Lower leg skin (tissue), 4 donors: ENCODE measurements around the gene ST6GALNAC5. TPM values are rescaled to one million over a fixed set of nuclear protein-coding genes. Genes with fewer than 3 reads are reported as not detected.

Source experiments
- DNase-seq, 2 donors: peaks; one replicate each; pipeline ENCODE4 v3.0.0-alpha.2; 2019; ENCODE audit warnings: low spot score in 2 of 2
- H3K4me3 ChIP-seq: fragments of 200-600 bp; sonication (generic); 2 replicates; pipeline ENCODE4 v1.5.1; 2017; ENCODE audit warnings: mild to moderate bottlenecking, low read depth; ENCODE audit not compliant: poor library complexity, severe bottlenecking
- CTCF ChIP-seq, 3 donors: fragments of 450-650 bp; IDR thresholded peaks; one replicate each; pipeline ENCODE4 v1.5.1; 2016; ENCODE audit warnings: antibody characterized with exemption in 3 of 3, mild to moderate bottlenecking in 3 of 3, moderate library complexity in 2 of 3
- POLR2A ChIP-seq, 2 donors: fragments of 450-650 bp; IDR thresholded peaks; one replicate each; pipeline ENCODE4 v1.6.1; 2016 to 2017; ENCODE audit warnings: antibody characterized with exemption in 2 of 2, mild to moderate bottlenecking in 1 of 2, moderate library complexity in 1 of 2
- WGBS, 2 donors: methylation state at CpG; one replicate each; pipeline ENCODE4 v1.1.5; 2018; 5-methylcytosine and 5-hydroxymethylcytosine counted together
- intact Hi-C: fragments of 100-400 bp; cut with DNase I; formaldehyde crosslinking; loops from one replicate; pipeline ENCODE4 v1.15.0; 2023; ENCODE audit warnings: low total_unique reads
- total RNA-seq, 4 donors: library from RNA; depleted of rRNA; stranded (reverse); fragments of >200 nt; gene quantifications; one replicate each; pipeline ENCODE4 v1.1.0, GENCODE V29; 2016

ST6GALNAC5 gene
- total RNA-seq, 4 donors from 2014 or later = 1.2 to 4.7 (median 3.5) TPM

GRCh38 chr1:76868154-76868882, 1.0 kb downstream of the ST6GALNAC5 start:
- DNase-seq = no peak
- intact Hi-C loops = no loop called here

GRCh38 chr1:76868916-76869315, 1.6 kb downstream of the ST6GALNAC5 start:
- intact Hi-C loops = no loop called here
- no peak overlapping the region for H3K4me3 ChIP-seq
- WGBS, 2 donors = 2 to 21% methylated on average over 19 of the region's 19 CpGs
- TF ChIP-seq CTCF (IDR thresholded peaks at IDR 0.05) (no peak), POLR2A (IDR thresholded peaks at IDR 0.05) (no peak)
- DNase-seq = peak in 1 of 2 donors; percentile 85

More at GRCh38 chr1:76868154-76868882, 1.0 kb downstream of the ST6GALNAC5 start:
- 1 to 3% methylated on average over 37 to 44 of the region's 65 CpGs for WGBS, 2 donors
- TF ChIP-seq CTCF (IDR thresholded peaks at IDR 0.05) (no peak), POLR2A (IDR thresholded peaks at IDR 0.05) (no peak)
- H3K4me3 ChIP-seq = no peak overlapping the region

- DNase-seq = no peak
- TF ChIP-seq POLR2A (IDR thresholded peaks at IDR 0.05) (no peak), CTCF (IDR thresholded peaks at IDR 0.05) (no peak)
- 80 to 82% methylated on average over 2 of the region's 2 CpGs for WGBS, 2 donors
- intact Hi-C loops = no loop called here
- no peak overlapping the region for H3K4me3 ChIP-seq
These were observed 2.8 kb downstream of the ST6GALNAC5 start for GRCh38 chr1:76870037-76870436.

- intact Hi-C loops = no loop called here
- no peak for DNase-seq
- H3K4me3 ChIP-seq = no peak overlapping the region
- TF ChIP-seq POLR2A (IDR thresholded peaks at IDR 0.05) = no peak
- no peak for TF ChIP-seq CTCF (IDR thresholded peaks at IDR 0.05)
- WGBS, 2 donors = 85 to 88% methylated on average over 3 of the region's 3 CpGs
These were observed 4.2 kb downstream of the ST6GALNAC5 start for GRCh38 chr1:76871355-76871974.

- no peak for DNase-seq
- no peak overlapping the region for H3K4me3 ChIP-seq
- intact Hi-C loops = no loop called here
- no peak for TF ChIP-seq POLR2A (IDR thresholded peaks at IDR 0.05)
- no peak for TF ChIP-seq CTCF (IDR thresholded peaks at IDR 0.05)
These were observed 5.7 kb downstream of the ST6GALNAC5 start for GRCh38 chr1:76872944-76873343.
